AG08395 (cell line): ENCODE data around the gene BDH1.
A peak's percentile ranks its signal among the peaks of the same experiment; 100 is the strongest.

ENCODE experiments used
- DNase-seq: peaks from one replicate; pipeline ENCODE4 v3.0.0; 2012; ENCODE audit warnings: mixed read lengths, low spot score

Gene BDH1

DNA sequence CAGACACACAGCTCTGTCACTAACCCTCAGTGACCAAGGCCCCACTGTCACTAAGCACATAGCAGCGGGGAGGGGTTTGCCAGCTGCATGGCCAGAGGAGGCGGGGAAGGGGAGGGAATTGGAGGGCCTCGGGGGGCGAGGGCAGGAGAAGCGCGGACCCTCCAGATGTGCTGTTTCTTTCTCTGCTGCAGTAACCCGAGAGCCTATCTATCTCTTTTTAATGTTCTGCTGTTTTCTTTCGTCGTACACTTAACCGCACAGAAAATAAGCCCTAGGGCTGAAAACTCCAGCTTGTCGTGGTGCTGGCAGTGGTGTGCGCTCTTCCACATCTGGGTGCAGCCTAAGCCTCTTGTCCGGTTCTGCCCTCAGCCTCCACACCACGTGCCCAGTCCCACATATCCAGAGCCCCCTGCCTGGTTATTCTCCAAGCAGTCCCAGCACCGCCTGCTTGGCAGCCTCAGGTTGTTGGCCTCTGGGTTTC is 51.1 kb downstream of the BDH1 start:
- DNase-seq: no peak

GRCh38 chr3:197504229-197504628 is 51.5 kb downstream of the BDH1 start:
- DNase-seq: no peak

DNA sequence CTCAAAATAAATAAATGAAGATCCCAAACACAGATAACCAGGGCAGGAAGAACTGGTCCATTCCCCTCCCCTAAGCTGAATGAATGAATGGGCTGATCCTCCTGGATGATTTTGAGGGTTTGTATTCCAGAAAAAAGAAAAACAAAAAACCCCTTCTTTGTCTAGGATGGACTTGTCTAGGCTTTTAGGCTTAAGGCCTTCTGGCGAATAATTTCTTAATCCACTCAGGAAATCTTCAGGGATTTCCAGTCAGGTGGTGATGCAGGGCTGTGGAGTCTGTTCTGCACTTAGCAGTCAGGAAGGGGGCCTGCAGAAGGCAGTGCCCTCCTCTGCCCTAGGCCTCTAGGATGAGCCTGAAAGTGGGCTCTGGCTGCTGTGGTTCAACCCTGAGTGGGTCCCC is 52.1 kb downstream of the BDH1 start:
- DNase-seq: no peak

- DNase-seq: peak; percentile 69
Measured at GRCh38 chr3:197501879-197502620, 53.7 kb downstream of the BDH1 start.

GRCh38 chr3:197501496-197501878 is 54.3 kb downstream of the BDH1 start:
- no peak for DNase-seq

DNA sequence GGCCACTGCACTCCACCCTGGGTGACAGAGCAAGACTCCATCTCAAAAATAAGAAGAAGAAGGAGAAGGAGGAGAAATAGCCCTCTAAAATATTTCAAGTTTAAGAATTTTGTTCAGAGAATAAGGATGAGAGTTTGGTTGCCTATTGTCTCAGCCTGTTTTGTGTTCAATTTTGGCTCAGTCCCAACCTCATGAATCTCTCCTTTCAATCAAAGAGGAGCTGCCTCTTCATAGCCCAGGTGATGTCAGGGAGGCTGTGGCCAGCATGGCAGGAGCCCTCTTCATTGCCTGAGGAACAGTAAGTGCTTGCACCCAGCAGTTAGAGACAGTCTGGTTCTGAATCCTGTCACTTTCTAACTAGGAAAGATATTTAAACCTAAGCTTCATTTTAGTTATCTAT is 55.0 kb downstream of the BDH1 start:
- DNase-seq: no peak

DNA sequence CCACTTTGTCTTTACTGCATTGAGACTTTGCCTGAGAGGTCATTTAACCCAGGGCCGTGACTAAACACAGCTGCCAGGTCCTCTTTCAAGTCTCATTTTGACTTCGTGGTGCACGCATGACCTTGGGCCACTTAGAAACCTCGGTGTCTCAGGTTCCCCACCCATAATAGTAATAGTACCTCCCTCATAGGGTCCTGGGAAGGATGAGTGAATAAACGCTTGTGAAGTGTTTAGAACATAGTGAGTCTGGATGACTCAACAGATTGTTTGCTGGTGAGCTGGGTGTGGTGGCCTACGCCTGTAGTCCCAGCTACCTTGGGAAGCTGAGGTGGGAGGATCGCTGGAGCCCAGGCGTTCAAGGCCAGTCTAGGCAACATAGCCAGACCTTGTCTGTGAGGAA is 56.3 kb downstream of the BDH1 start:
- peak; percentile 47 for DNase-seq

DNA sequence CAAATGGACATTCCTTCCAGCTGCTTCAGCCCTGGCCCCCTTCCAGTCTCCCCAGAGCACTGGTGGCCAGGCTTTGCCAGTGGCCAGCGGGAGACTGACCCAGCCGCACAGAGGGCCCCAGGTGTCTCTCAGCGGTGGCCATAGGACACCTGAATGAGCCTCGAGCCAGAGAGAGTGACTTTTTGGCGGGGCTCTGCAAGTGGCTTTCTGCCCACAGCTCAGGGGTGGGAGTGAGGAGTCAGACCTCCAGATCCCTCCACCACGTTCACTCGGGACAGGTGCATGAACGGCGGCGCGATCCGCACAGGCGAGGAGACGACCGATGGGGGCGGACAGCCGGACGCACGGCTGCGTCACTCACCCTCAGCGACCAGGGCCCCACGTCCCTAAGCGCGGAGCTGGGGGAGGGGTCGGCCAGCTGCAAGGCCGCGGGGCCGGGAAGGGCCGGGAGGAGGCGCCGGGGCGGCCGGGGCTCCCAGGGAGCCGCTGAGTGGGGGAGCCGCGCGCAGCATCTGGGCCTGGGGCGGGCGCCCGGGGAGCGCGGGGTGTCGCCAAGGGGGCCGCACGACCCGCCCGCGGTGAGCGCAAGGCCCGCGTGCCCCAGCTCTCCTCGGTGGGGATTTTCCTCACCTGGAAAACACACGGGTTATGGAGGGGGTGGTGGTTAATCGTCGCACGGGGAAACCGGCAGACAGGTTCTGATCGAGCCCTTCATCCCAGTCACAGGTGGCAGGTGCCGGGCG is 57.1 kb downstream of the BDH1 start:
- DNase-seq: no peak

GRCh38 chr3:197496746-197497125 is 59.0 kb downstream of the BDH1 start:
- DNase-seq: no peak

DNA sequence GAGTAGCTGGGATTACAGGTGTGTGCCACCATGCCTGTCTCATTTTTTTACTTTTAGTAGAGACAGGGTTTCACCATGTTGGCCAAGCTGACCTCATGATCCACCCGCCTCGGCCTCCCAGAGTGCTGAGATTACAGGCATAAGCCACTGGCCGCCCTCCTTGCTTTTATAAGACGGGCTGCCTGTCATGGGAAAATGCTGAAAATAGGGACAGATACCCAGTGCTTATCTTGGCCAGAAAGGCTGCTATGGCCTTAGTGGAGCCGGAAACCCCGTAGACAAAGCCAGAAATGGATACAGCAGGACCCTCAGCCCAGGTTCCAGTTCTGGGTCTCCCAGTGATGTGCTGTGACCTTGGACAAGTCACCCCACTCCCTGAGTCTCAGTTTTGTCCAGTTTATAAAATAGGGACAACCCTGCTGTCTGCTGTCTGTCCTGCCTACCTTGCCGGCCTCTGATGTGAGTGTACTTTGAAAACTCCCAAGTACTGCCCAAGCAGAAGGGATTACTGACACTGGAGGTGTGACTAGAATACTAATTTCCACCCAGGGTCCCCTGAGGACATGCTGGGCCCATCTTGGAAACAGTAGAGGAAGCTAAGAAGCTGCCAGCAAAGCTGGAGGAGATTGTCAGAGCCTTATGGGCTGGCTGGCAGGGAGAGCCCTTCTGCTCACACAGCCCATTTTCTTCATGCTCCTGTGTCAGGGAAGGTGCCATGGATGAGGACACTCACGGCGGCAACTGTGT is 59.6 kb downstream of the BDH1 start:
- no peak for DNase-seq

- no peak for DNase-seq
Measured at GRCh38 chr3:197495499-197495898, 60.3 kb downstream of the BDH1 start.

GRCh38 chr3:197495059-197495455 is 60.7 kb downstream of the BDH1 start:
- no peak for DNase-seq

- peak; percentile 76 for DNase-seq
Measured at GRCh38 chr3:197494366-197495058, 61.3 kb downstream of the BDH1 start.

- no peak for DNase-seq
Measured at GRCh38 chr3:197493049-197493448, 62.7 kb downstream of the BDH1 start.

DNA sequence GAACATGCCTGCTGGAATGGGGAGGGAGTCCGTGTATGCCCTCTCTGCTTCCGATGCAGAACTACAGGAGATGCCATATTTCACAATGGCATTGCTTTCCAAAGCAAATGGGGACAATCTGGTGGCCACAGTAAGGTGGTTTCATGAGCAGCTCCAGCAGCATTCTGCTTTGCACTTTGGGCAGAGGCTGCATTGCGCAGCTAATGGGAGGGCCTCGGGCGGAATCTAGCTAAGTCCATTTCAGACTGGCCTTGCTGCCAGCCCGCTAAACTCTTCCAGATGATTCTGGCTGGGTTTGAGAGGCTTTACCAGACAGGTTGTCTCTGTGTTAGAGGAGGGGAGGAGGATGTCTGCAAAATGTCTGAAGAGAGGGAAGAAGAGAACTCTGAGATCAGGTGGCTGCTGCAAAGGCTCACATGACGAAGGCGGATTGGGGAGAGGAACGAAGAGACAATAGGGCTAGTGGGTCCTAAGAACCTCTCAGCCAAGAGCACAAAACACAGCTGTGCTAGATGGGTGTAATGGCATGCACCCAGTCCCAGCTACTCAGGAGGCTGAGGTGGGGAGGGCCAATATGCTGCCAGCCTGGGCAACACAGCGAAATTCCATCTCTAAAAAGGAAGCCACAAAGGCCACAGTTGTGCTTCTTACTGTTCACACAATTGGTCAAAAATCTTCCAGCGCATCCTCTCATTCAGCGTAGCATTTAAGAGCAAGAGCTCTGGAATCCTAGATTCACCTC is 63.7 kb downstream of the BDH1 start:
- no peak for DNase-seq

GRCh38 chr3:197491478-197491877 is 64.3 kb downstream of the BDH1 start:
- DNase-seq: no peak

- peak; percentile 52 for DNase-seq
Measured at GRCh38 chr3:197490098-197491058, 65.4 kb downstream of the BDH1 start.

DNA sequence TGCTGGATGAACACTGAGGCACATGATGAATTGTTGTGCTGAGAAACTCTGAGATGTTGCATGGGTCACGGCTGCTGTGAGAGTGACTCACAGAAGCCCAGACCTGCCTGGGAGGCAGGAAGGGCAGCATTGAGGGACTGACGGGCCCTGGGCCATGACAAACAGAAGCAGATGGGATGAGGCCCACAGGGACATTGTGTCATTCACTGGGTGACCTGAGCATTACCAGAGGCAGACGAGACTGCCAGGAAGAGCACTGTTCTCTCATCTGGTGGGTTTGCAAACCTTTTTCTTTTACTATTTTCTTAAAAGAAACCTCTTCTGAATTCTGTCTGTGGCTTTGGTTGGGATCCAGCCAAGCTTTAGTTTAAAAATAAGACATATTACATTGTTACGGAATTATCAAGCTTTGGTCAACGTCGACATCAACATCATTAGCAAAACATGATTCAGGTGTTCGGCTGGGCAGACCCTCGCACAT is 67.8 kb downstream of the BDH1 start:
- DNase-seq: peak; percentile 93

GRCh38 chr3:197486861-197487260 is 68.9 kb downstream of the BDH1 start:
- no peak for DNase-seq

DNA sequence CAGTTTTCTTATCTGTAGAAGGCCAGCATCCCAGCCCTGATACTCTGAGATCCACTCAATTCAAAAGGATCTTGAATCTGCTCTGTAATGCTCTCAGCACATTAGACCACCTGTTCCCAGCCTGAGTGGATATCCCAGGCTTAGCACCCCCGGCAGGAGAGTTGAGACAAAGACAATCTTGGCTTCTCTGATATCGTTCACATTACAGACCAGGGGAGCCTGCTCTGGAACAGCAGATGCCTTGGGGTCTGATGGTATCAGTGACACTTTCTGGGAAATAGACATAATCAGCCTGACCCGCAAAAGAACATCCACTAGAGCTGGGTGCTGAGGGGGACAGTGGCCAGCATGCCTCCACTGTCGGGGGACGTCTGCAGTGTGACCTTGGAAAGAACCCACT is 70.6 kb downstream of the BDH1 start:
- no peak for DNase-seq
